Spleen (tissue), 11 donors: ENCODE data around the gene SP100. TPM values are rescaled to one million over a fixed set of nuclear protein-coding genes. Genes with fewer than 3 reads are reported as not detected.

Source experiments
- DNase-seq: peaks from one replicate; pipeline ENCODE4 v3.0.0-alpha.2; 2020
- H3K27ac ChIP-seq, 8 donors: fragments of 200-600 bp; sonication (generic) in 7 of 8; 1 replicate in 4 of 8; 2 replicates in 4 of 8; pipeline versions ENCODE4 v1.5.0 to v1.8.0; 2016 to 2021; ENCODE audit warnings: inconsistent platforms in 4 of 8, mild to moderate bottlenecking in 4 of 8, moderate library complexity in 1 of 8
- H3K27me3 ChIP-seq, 7 donors: fragments of 200-600 bp; sonication (generic) in 6 of 7; replicated peaks in 1 of 7; 1 replicate in 4 of 7; 2 replicates in 3 of 7; pipeline versions ENCODE4 v1.5.0 to v1.8.0; 2016 to 2021; ENCODE audit warnings: inconsistent platforms in 3 of 7, mild to moderate bottlenecking in 1 of 7
- H3K36me3 ChIP-seq, 6 donors: fragments of 200-600 bp; sonication (generic) in 5 of 6; 1 replicate in 4 of 6; 2 replicates in 2 of 6; pipeline versions ENCODE4 v1.5.0 to v1.8.0; 2016 to 2021; ENCODE audit warnings: inconsistent platforms in 2 of 6
- H3K4me1 ChIP-seq, 6 donors: fragments of 200-600 bp; sonication (generic) in 5 of 6; 1 replicate in 3 of 6; 2 replicates in 3 of 6; pipeline versions ENCODE4 v1.5.0 to v1.8.0; 2016 to 2021; ENCODE audit warnings: inconsistent platforms in 3 of 6
- H3K4me3 ChIP-seq, 8 donors: fragments of 200-600 bp; sonication (generic) in 7 of 8; 1 replicate in 4 of 8; 2 replicates in 4 of 8; pipeline versions ENCODE4 v1.5.0 to v1.8.0; 2016 to 2021; ENCODE audit warnings: inconsistent platforms in 4 of 8, mild to moderate bottlenecking in 4 of 8, moderate library complexity in 2 of 8
- H3K9me3 ChIP-seq, 8 donors: fragments of 200-600 bp; sonication (generic) in 7 of 8; 1 replicate in 4 of 8; 2 replicates in 4 of 8; pipeline versions ENCODE4 v1.5.0 to v1.8.0; 2016 to 2021; ENCODE audit warnings: inconsistent platforms in 4 of 8
- POLR2A ChIP-seq, 3 donors: fragments of 450-650 bp; IDR thresholded peaks; one replicate each; pipeline ENCODE4 v1.5.1; 2017; ENCODE audit warnings: antibody characterized with exemption in 3 of 3, mild to moderate bottlenecking in 1 of 3
- POLR2AphosphoS5 ChIP-seq, 3 donors: sonication (generic); formaldehyde crosslinking; IDR thresholded peaks; one replicate each; pipeline ENCODE4 v1.5.1; 2017; ENCODE audit warnings: antibody characterized with exemption in 3 of 3
- WGBS, 5 donors: extraction: QIAGEN DNeasy Blood & Tissue Kit in 3 of 5; methylation state at CpG; one replicate each; pipeline versions ENCODE4 v1.1.5 to v1.1.7; 2013 to 2018; 5-methylcytosine and 5-hydroxymethylcytosine counted together
- intact Hi-C: fragments of 100-400 bp; cut with DNase I; formaldehyde crosslinking; loops from one replicate; pipeline ENCODE4 v1.15.0; 2023; ENCODE audit warnings: low total_unique reads
- polyA plus RNA-seq, 3 donors: library from polyadenylated mRNA; stranded (reverse); fragments of 200-250 nt; gene quantifications; one replicate each; pipeline ENCODE4 v1.2.1, GENCODE V29; 2013
- total RNA-seq, 7 donors: library from RNA; depleted of rRNA in 3 of 7; stranded (reverse); fragments of >200 nt in 3 of 7; fragmentation: NEBNext Ultra II Directional in 4 of 7; extraction: Animal tissue kit (Norgen Biotek cat#: 25700) in 4 of 7; gene quantifications; one replicate each; pipeline versions ENCODE4 v1.1.0 to v1.2.1, GENCODE V29; 2016 to 2021
- TF ChIP-seq, protein P1 (sequence below), 11 experiments: fragments of 200-600 bp in 7 of 11; fragments of 450-650 bp in 4 of 11; sonication (generic) in 4 of 11; IDR thresholded peaks in 8 of 11; conservative IDR thresholded peaks in 3 of 11; 1 replicate in 7 of 11; 2 replicates in 4 of 11; pipeline versions ENCODE4 v1.4.0 to v1.8.0; 2016 to 2021; ENCODE audit warnings: antibody characterized with exemption in 11 of 11, inconsistent platforms in 4 of 11, mild to moderate bottlenecking in 1 of 11
- donor health status: healthy with polysubstance abuse.
- donor health status: DM: no; HTN: no; CAD: no; lungs with moderate emphysema.
- donor health status: DM: no; HTN: no; CAD: no.
- donor health status: Bipolar disorder and iron deficiency.
- donor health status: healthy.
- donor health status: DM: no; HTN: no; CAD: no.
- donor health status: DM: yes; HTN: yes; CAD: no.

Gene SP100
- total and polyA plus RNA-seq, 10 donors, result 97.5 to 327 (median 260) TPM

DNA sequence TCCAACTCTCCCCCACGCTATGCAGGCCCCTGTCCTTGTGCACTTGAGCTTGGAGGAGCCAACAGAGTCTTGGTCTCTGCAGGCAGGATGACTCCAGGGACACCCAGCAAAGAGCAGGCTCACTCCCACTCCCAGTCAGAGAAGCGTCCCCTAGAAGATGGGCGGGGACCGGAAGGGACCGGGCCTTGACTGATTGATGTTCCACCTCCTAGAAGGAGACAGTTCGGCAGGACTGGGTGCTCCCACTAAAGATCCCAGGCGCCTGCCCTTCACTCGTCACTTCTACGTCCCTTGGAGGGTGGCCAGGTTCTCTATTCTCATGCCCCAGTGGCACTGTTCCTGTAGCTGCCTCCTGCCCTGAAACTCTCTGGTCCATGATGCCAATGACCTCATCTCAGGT, 3.2 kb upstream of the SP100 start:
- H3K4me1 ChIP-seq, result peaks cover 31 to 87% (median 70%) of the 10 kb centered on the region in 6 donors
- no peaks in the 10 kb centered on the region for H3K27me3 ChIP-seq
- 80 to 86% (median 83%) methylated on average over 7 to 9 of the region's 9 CpGs for WGBS, 5 donors
- H3K9me3 ChIP-seq, result no peaks in the 10 kb centered on the region
- H3K36me3 ChIP-seq, result no peaks in the 10 kb centered on the region
- H3K27ac ChIP-seq, result peak overlapping the region in 7 of 8 donors; percentile 92 to 98 (median 94)
- intact Hi-C loops, result no loop called here
- TF ChIP-seq POLR2A (IDR thresholded peaks at IDR 0.05) (no peak), POLR2AphosphoS5 (IDR thresholded peaks at IDR 0.05) (no peak)
- TF ChIP-seq, protein P1, sequence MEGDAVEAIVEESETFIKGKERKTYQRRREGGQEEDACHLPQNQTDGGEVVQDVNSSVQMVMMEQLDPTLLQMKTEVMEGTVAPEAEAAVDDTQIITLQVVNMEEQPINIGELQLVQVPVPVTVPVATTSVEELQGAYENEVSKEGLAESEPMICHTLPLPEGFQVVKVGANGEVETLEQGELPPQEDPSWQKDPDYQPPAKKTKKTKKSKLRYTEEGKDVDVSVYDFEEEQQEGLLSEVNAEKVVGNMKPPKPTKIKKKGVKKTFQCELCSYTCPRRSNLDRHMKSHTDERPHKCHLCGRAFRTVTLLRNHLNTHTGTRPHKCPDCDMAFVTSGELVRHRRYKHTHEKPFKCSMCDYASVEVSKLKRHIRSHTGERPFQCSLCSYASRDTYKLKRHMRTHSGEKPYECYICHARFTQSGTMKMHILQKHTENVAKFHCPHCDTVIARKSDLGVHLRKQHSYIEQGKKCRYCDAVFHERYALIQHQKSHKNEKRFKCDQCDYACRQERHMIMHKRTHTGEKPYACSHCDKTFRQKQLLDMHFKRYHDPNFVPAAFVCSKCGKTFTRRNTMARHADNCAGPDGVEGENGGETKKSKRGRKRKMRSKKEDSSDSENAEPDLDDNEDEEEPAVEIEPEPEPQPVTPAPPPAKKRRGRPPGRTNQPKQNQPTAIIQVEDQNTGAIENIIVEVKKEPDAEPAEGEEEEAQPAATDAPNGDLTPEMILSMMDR (IDR thresholded peaks at IDR 0.05 in 8 of 11, conservative IDR thresholded peaks at IDR 0.05 in 3 of 11), result no peak
- H3K4me3 ChIP-seq, result peak overlapping the region in 2 of 8 donors; percentile 53 to 78
- DNase-seq, result peak; percentile 78

DNA sequence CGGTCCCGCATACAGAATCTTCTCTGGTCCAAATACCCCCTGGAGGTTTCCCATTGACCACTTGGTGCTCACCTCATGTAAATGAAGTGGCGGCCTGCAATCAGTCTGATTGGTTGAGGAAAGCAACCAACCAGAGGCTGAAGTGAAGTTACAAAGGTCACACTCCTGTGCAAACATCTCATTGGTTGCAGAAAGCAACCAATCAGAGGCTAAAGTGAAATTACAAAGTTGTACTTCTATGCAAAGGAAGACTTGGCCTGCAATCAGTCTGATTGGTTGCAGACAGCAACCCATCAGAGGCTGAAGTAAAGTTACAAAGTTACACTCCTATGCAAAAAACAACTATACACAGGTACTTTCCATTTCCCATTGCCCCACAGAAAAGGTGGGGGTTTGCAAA, 2.5 kb upstream of the SP100 start:
- 87 to 94% (median 93%) methylated on average over 3 of the region's 3 CpGs for WGBS, 5 donors
- H3K4me1 ChIP-seq, result peaks cover 34 to 87% (median 71%) of the 10 kb centered on the region in 6 donors
- peak overlapping the region in 5 of 8 donors; percentile 4 to 98 (median 97) for H3K27ac ChIP-seq

DNA sequence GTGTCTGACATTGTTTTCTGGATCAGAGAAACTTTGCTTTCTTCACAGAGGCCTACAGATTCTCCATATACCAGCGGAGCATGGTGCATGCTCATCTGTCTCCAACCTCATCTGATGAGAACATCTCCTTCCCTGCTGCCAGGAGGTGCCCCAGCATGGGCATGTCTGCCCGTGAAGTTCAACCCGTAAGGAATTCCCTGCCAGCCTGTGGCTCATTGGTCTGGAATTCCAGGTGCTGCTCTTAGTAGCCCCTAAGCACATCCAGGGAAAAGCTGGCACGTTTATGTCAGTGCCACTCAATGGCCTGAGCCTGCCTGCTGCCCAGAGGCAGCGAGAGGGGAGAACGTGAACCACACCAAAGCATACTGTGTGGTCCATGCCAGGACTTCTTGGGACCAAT, 1.7 kb upstream of the SP100 start:
- H3K27ac ChIP-seq, result peak overlapping the region in 4 of 8 donors; percentile 93 to 98 (median 98)
- H3K4me1 ChIP-seq, result peaks cover 34 to 87% (median 71%) of the 10 kb centered on the region in 6 donors
- intact Hi-C loops, result no loop called here
- no peak for DNase-seq
- H3K9me3 ChIP-seq, result no peaks in the 10 kb centered on the region
- H3K36me3 ChIP-seq, result peaks cover 0 to 8% (median 0%) of the 10 kb centered on the region in 6 donors
- TF ChIP-seq POLR2AphosphoS5 (IDR thresholded peaks at IDR 0.05), result no peak
- no peak for TF ChIP-seq POLR2A (IDR thresholded peaks at IDR 0.05)
- TF ChIP-seq, protein P1 (IDR thresholded peaks at IDR 0.05 in 8 of 11, conservative IDR thresholded peaks at IDR 0.05 in 3 of 11), result no peak
- H3K4me3 ChIP-seq, result no peak overlapping the region
- H3K27me3 ChIP-seq, result no peaks in the 10 kb centered on the region
- WGBS, 5 donors, result 83 to 97% (median 95%) methylated on average over 6 of the region's 6 CpGs

More for the DNA sequence above, 2.5 kb upstream of the SP100 start:
- no peak overlapping the region for H3K4me3 ChIP-seq
- no peaks in the 10 kb centered on the region for H3K9me3 ChIP-seq
- intact Hi-C loops, result no loop called here
- no peaks in the 10 kb centered on the region for H3K36me3 ChIP-seq
- no peak for DNase-seq
- TF ChIP-seq, protein P1 (IDR thresholded peaks at IDR 0.05 in 8 of 11, conservative IDR thresholded peaks at IDR 0.05 in 3 of 11), result no peak
- TF ChIP-seq POLR2A (IDR thresholded peaks at IDR 0.05) (no peak), POLR2AphosphoS5 (IDR thresholded peaks at IDR 0.05) (no peak)
- H3K27me3 ChIP-seq, result no peaks in the 10 kb centered on the region

DNA sequence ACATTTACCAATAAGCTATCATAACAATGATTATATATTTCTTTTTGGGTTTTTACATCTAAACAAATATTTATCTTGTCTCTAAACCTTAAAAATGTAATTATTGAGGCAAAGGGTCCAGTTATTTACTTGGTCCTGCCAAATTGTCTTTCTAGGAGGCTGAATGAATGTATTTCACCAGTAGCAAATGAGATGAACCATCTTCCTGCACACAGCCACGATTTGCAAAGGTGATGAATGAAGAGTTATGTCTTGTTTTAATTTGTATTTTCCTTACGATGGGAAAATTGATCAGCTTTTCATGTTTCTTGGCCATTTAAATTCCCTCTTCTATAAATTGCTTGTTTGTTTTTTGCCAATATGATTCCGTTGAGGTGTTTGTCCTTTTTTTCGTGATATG, 1.4 kb downstream of the SP100 start:
- WGBS, 5 donors, result 25 to 47% (median 36%) methylated on average over 4 of the region's 4 CpGs
- peak overlapping the region; percentile 55 to 83 (median 71) for H3K4me3 ChIP-seq
- TF ChIP-seq, protein P1 (IDR thresholded peaks at IDR 0.05 in 8 of 11, conservative IDR thresholded peaks at IDR 0.05 in 3 of 11), result no peak
- TF ChIP-seq POLR2AphosphoS5 (IDR thresholded peaks at IDR 0.05) (no peak), POLR2A (IDR thresholded peaks at IDR 0.05) (no peak)
- peaks cover 0 to 29% (median 2%) of the 10 kb centered on the region in 6 donors for H3K36me3 ChIP-seq
- H3K27me3 ChIP-seq, result no peaks in the 10 kb centered on the region
- H3K27ac ChIP-seq, result peak overlapping the region; percentile 8 to 98 (median 94)
- intact Hi-C loops, result no loop called here
- no peaks in the 10 kb centered on the region for H3K9me3 ChIP-seq
- no peak for DNase-seq
- H3K4me1 ChIP-seq, result peaks cover 44 to 91% (median 76%) of the 10 kb centered on the region in 6 donors
